GM21786 (cell line): ENCODE data around the gene ICAM4.

Experiments used
- ATAC-seq: cut with Tn5 transposase; IDR thresholded peaks from one replicate; pipeline ENCODE4 v1.9.1; 2021; ENCODE audit not compliant: unreplicated experiment

ICAM4 gene

GRCh38 chr19:10317045-10317856 is 30.5 kb downstream of the ICAM4 start:
- no peak for ATAC-seq

GRCh38 chr19:10317857-10318462 is 31.2 kb downstream of the ICAM4 start:
- ATAC-seq, result no peak

GRCh38 chr19:10318807-10319682 is 32.3 kb downstream of the ICAM4 start:
- no peak for ATAC-seq

GRCh38 chr19:10320602-10321416 is 34.1 kb downstream of the ICAM4 start:
- ATAC-seq, result no peak

GRCh38 chr19:10321417-10321797 is 34.7 kb downstream of the ICAM4 start:
- no peak for ATAC-seq

GRCh38 chr19:10321874-10322835 is 35.4 kb downstream of the ICAM4 start:
- ATAC-seq, result no peak

- no peak for ATAC-seq
Observed at GRCh38 chr19:10325732-10326131, 39.0 kb downstream of the ICAM4 start.

- ATAC-seq, result no peak
Observed at GRCh38 chr19:10327793-10328192, 41.0 kb downstream of the ICAM4 start.

GRCh38 chr19:10328558-10329429 is 42.0 kb downstream of the ICAM4 start:
- no peak for ATAC-seq

- no peak for ATAC-seq
Observed at GRCh38 chr19:10329555-10329954, 42.8 kb downstream of the ICAM4 start.

GRCh38 chr19:10332158-10332964 is 45.6 kb downstream of the ICAM4 start:
- no peak for ATAC-seq

- ATAC-seq, result peak; percentile 86
Observed at GRCh38 chr19:10332965-10333757, 46.4 kb downstream of the ICAM4 start, which contains the start of gene RAVER1. Gene RAVER1, minus strand, starts transcription at chr19:10333529. Its CDS starts 22 bp downstream, at chr19:10333507.

- ATAC-seq, result no peak
Observed at GRCh38 chr19:10333758-10334587, 47.2 kb downstream of the ICAM4 start.

- ATAC-seq, result no peak
Observed at GRCh38 chr19:10334588-10335351, 48.0 kb downstream of the ICAM4 start.

- ATAC-seq, result no peak
Observed at GRCh38 chr19:10335352-10335985, 48.7 kb downstream of the ICAM4 start.
